AG10803 (cell line): ENCODE results near the gene FNBP1.
"Not testable (repeated sequence)": the region's sequence is repeated elsewhere in the genome, so short reads cannot be mapped to it uniquely, and the experiment has no call there.

Experiments used
- DNase-seq: peaks from one replicate; pipeline ENCODE4 v3.0.0; 2010; ENCODE audit warnings: low read depth
- H3K4me3 ChIP-seq: 2 replicates; pipeline ENCODE4 v1.5.1; 2011; ENCODE audit warnings: mild to moderate bottlenecking, low read length, control low read depth
- CTCF ChIP-seq: conservative IDR thresholded peaks from 2 replicates; pipeline ENCODE4 v1.5.1; 2011; ENCODE audit warnings: mild to moderate bottlenecking, low read length, control low read depth, inconsistent platforms

FNBP1 gene

GRCh38 chr9:129998491-129999140, 44.4 kb downstream of the FNBP1 start:
- no peak for TF ChIP-seq CTCF
- H3K4me3 ChIP-seq = no peak overlapping the region
- no peak for DNase-seq

GRCh38 chr9:129997706-129998105, 45.3 kb downstream of the FNBP1 start:
- not testable (repeated sequence) for DNase-seq, H3K4me3 ChIP-seq

GRCh38 chr9:129996161-129996830, 46.7 kb downstream of the FNBP1 start:
- no peak overlapping the region for H3K4me3 ChIP-seq
- no peak for TF ChIP-seq CTCF

GRCh38 chr9:129995409-129996160, 47.4 kb downstream of the FNBP1 start:
- DNase-seq = peak; percentile 60
- TF ChIP-seq CTCF = no peak
- H3K4me3 ChIP-seq = no peak overlapping the region

More at GRCh38 chr9:129996161-129996830, 46.7 kb downstream of the FNBP1 start:
- DNase-seq = peak; percentile 27

GRCh38 chr9:129994882-129995281, 48.1 kb downstream of the FNBP1 start:
- H3K4me3 ChIP-seq = no peak overlapping the region
- no peak for TF ChIP-seq CTCF
- no peak for DNase-seq

- not testable (repeated sequence) for H3K4me3 ChIP-seq, DNase-seq
Measured at GRCh38 chr9:129991139-129991538, 51.9 kb downstream of the FNBP1 start.

GRCh38 chr9:129990269-129991010, 52.5 kb downstream of the FNBP1 start:
- no peak overlapping the region for H3K4me3 ChIP-seq
- no peak for TF ChIP-seq CTCF
- no peak for DNase-seq
